Panc1 (cell line): ENCODE measurements around the gene UBXN11. TPM values are rescaled to one million over a fixed set of nuclear protein-coding genes. Genes with fewer than 3 reads are reported as not detected.
A peak's percentile ranks its signal among the peaks of the same experiment; 100 is the strongest.

ENCODE experiments used
- ATAC-seq: fragments of 200-7000 bp; cut with Tn5 transposase; 2 replicates; pipeline ENCODE4 v1.9.1; 2020; ENCODE audit warnings: mild to moderate bottlenecking, moderate library complexity
- BruUV-seq: library from RNA; stranded (reverse); fragments of 400-500 nt; replicated peaks from 2 replicates; lab custom pipeline; 2021; lab: Mats Ljungman, UMichigan
- CTCF ChIA-PET: fragments of 300-600 bp; sonication (Branson Sonifier 250); formaldehyde crosslinking; loops from one replicate; lab custom pipeline; 2022; ENCODE audit warnings: antibody characterized with exemption; lab: Charles Lee
- POLR2A ChIA-PET: fragments of 300-600 bp; sonication (Branson Sonifier 250); formaldehyde crosslinking; loops from one replicate; lab custom pipeline; 2022; ENCODE audit warnings: antibody characterized with exemption; lab: Charles Lee
- DNase-seq: peaks from one replicate; pipeline ENCODE4 v3.0.0-alpha.2; 2010; ENCODE audit warnings: low read depth, low spot score
- H3K27ac ChIP-seq: 2 replicates; pipeline ENCODE4 v1.5.1; 2011; ENCODE audit warnings: mild to moderate bottlenecking, low read length, inconsistent platforms
- H3K27me3 ChIP-seq: fragments of 200-500 bp; sonication (Bioruptor generic); 2 replicates; pipeline ENCODE4 v1.6.0; 2014; ENCODE audit warnings: low read length, inconsistent platforms; ENCODE audit not compliant: control insufficient read depth, insufficient read depth
- H3K36me3 ChIP-seq: fragments of 200-500 bp; sonication (Bioruptor generic); 2 replicates; pipeline ENCODE4 v1.5.1; 2014; ENCODE audit warnings: inconsistent platforms, mild to moderate bottlenecking, low read length, moderate library complexity; ENCODE audit not compliant: control insufficient read depth, insufficient read depth
- H3K4me1 ChIP-seq: 2 replicates; pipeline ENCODE4 v1.5.1; 2011; ENCODE audit warnings: inconsistent platforms, mild to moderate bottlenecking, low read length, moderate library complexity; ENCODE audit not compliant: control insufficient read depth, insufficient read depth
- H3K4me3 ChIP-seq, 2 experiments: 2 replicates each; pipeline ENCODE4 v1.5.1; 2011 to 2012; ENCODE audit warnings: low read depth in 2 of 2, low read length in 2 of 2, mild to moderate bottlenecking in 2 of 2, inconsistent platforms in 1 of 2, moderate library complexity in 1 of 2
- H3K9me3 ChIP-seq: fragments of 200-500 bp; sonication (Bioruptor generic); 2 replicates; pipeline ENCODE4 v1.5.1; 2014; ENCODE audit warnings: low read depth, mild to moderate bottlenecking, inconsistent platforms, low read length, moderate library complexity; ENCODE audit not compliant: control insufficient read depth, insufficient read depth
- POLR2AphosphoS5 ChIP-seq: IDR thresholded peaks from 2 replicates; pipeline ENCODE4 v1.6.1; 2012; ENCODE audit warnings: mild to moderate bottlenecking, low read depth, low read length, moderate library complexity
- SIN3A ChIP-seq: IDR thresholded peaks from 2 replicates; pipeline ENCODE4 v1.6.1; 2012; ENCODE audit warnings: low read depth, mild to moderate bottlenecking, low read length, moderate library complexity, borderline replicate concordance; ENCODE audit not compliant: insufficient read depth
- TCF7L2 ChIP-seq: IDR thresholded peaks from 2 replicates; pipeline ENCODE4 v1.6.1; 2011; ENCODE audit warnings: mild to moderate bottlenecking, low read depth, low read length, inconsistent platforms
- in situ Hi-C: cut with HindIII; loops from 2 replicates; pipeline ENCODE4 v1.10.0; 2016; ENCODE audit warnings: low sequenced_read_pairs, low pct_unique_long_range_greater_than_20kb
- intact Hi-C: fragments of 100-400 bp; cut with micrococcal nuclease; formaldehyde crosslinking; loops from one replicate; pipeline ENCODE4 v1.10.0; 2022; ENCODE audit not compliant: unreplicated experiment
- total RNA-seq: library from RNA; stranded (reverse); gene quantifications from one replicate; pipeline ENCODE4 v1.2.1, GENCODE V29; 2021; ENCODE audit not compliant: unreplicated experiment
- TF ChIP-seq, protein P1 (sequence below), 2 experiments: IDR thresholded peaks; 2 replicates each; pipeline ENCODE4 v1.6.1; 2011 to 2012; ENCODE audit warnings: low read depth in 2 of 2, control low read depth in 1 of 2, low read length in 1 of 2, mild to moderate bottlenecking in 1 of 2, moderate library complexity in 1 of 2; ENCODE audit not compliant: insufficient read depth in 1 of 2
- TF ChIP-seq, protein P2 (sequence below): fragments of 450-650 bp; IDR thresholded peaks from 2 replicates; pipeline ENCODE4 v1.5.1; 2017; ENCODE audit warnings: mild to moderate bottlenecking

Gene UBXN11
- total RNA-seq, 1 experiment from 2014 or later = 23.7 TPM

DNA sequence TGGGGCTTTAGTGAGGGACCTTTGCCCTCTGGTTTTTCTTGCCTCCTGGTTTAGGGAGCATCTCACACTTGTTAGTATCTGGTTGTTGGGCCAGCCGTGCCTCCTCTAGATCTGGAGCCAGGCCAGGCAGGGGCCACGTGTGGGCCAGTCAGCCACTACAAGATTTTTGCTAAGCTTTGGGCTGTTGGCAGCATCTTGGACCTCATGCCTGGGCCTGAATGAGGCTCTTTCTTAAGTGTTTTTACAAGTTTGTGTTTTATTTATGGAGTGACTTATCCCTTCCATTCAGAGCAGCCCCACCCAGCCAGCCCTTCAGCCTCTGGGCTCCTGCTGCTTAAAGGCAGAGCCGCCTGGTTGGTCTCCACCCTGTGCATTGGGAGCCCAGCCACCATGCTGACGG lies 28.1 kb downstream of the UBXN11 start:
- Histone ChIP-seq H3K27ac (peak overlapping the region; percentile 96), H3K36me3 (peaks cover 10% of the 10 kb centered on the region), H3K27me3 (no peaks in the 10 kb centered on the region), H3K4me1 (peaks cover 51% of the 10 kb centered on the region), H3K4me3 (no peak overlapping the region), H3K9me3 (no peaks in the 10 kb centered on the region)
- 0 out of 2 replicates have a peak, but pooled peaks have one; percentile 10 for ATAC-seq
- TF ChIP-seq TCF7L2 (no peak), POLR2AphosphoS5 (no peak), SIN3A (no peak)
- TF ChIP-seq, protein P1, sequence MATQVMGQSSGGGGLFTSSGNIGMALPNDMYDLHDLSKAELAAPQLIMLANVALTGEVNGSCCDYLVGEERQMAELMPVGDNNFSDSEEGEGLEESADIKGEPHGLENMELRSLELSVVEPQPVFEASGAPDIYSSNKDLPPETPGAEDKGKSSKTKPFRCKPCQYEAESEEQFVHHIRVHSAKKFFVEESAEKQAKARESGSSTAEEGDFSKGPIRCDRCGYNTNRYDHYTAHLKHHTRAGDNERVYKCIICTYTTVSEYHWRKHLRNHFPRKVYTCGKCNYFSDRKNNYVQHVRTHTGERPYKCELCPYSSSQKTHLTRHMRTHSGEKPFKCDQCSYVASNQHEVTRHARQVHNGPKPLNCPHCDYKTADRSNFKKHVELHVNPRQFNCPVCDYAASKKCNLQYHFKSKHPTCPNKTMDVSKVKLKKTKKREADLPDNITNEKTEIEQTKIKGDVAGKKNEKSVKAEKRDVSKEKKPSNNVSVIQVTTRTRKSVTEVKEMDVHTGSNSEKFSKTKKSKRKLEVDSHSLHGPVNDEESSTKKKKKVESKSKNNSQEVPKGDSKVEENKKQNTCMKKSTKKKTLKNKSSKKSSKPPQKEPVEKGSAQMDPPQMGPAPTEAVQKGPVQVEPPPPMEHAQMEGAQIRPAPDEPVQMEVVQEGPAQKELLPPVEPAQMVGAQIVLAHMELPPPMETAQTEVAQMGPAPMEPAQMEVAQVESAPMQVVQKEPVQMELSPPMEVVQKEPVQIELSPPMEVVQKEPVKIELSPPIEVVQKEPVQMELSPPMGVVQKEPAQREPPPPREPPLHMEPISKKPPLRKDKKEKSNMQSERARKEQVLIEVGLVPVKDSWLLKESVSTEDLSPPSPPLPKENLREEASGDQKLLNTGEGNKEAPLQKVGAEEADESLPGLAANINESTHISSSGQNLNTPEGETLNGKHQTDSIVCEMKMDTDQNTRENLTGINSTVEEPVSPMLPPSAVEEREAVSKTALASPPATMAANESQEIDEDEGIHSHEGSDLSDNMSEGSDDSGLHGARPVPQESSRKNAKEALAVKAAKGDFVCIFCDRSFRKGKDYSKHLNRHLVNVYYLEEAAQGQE (IDR thresholded peaks at IDR 0.05; ENCODE audit: insufficient read depth in 1 of 2, low read depth in 2 of 2, low read length in 1 of 2) = no peak
- TF ChIP-seq, protein P2, sequence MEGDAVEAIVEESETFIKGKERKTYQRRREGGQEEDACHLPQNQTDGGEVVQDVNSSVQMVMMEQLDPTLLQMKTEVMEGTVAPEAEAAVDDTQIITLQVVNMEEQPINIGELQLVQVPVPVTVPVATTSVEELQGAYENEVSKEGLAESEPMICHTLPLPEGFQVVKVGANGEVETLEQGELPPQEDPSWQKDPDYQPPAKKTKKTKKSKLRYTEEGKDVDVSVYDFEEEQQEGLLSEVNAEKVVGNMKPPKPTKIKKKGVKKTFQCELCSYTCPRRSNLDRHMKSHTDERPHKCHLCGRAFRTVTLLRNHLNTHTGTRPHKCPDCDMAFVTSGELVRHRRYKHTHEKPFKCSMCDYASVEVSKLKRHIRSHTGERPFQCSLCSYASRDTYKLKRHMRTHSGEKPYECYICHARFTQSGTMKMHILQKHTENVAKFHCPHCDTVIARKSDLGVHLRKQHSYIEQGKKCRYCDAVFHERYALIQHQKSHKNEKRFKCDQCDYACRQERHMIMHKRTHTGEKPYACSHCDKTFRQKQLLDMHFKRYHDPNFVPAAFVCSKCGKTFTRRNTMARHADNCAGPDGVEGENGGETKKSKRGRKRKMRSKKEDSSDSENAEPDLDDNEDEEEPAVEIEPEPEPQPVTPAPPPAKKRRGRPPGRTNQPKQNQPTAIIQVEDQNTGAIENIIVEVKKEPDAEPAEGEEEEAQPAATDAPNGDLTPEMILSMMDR = no peak
- ChIA-PET CTCF (no interaction called here), POLR2A (no interaction called here)
- intact Hi-C loops (no loop called here), in situ Hi-C loops (no loop called here)
- BruUV-seq = no TSS peak
- DNase-seq = no peak

DNA sequence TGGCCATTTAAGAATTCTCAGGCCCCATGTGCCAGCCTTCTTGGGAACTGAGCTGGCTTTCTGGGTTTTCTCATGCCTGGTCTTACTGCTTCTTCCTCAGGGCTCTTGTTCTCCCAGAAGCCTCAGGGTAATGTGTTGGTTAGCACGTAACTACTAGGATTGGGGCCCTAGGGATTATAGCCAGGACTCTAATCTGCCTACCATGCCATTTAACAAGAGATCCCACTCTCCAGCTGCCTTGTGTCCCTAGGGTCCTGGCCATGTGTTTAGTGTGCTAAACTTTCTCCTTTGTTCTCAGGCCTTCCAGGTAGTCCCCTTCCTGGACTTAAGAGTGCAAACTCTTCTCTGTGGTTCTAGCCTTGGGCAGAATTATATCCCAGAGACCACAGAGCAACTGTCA lies 28.7 kb downstream of the UBXN11 start:
- TF ChIP-seq, protein P1 (IDR thresholded peaks at IDR 0.05; ENCODE audit: insufficient read depth in 1 of 2, low read depth in 2 of 2, low read length in 1 of 2) = no peak
- TF ChIP-seq POLR2AphosphoS5 (no peak), TCF7L2 (no peak), SIN3A (no peak)
- TF ChIP-seq, protein P2 = no peak
- no peak for ATAC-seq
- Histone ChIP-seq H3K4me3 (no peak overlapping the region), H3K36me3 (peaks cover 10% of the 10 kb centered on the region), H3K27ac (peak overlapping the region; percentile 49), H3K9me3 (no peaks in the 10 kb centered on the region), H3K27me3 (no peaks in the 10 kb centered on the region), H3K4me1 (peaks cover 51% of the 10 kb centered on the region)
- no TSS peak for BruUV-seq
- ChIA-PET CTCF (no interaction called here), POLR2A (no interaction called here)
- in situ Hi-C loops (no loop called here), intact Hi-C loops (no loop called here)
- DNase-seq = no peak
